Activated naive CD8-positive, alpha-beta T cell treated with anti-CD3 and anti-CD28 coated beads, Interleukin-2, amount 50 U/mL, for 24 hours (primary cell): ENCODE results near the gene GNB1.
"Not testable (repeated sequence)": the region's sequence is repeated elsewhere in the genome, so short reads cannot be mapped to it uniquely, and the experiment has no call there.

Experiments used
- ATAC-seq: fragments of 150-1000 bp; cut with Tn5 transposase; one replicate; pipeline ENCODE4 v1.10.0; 2021
- DNase-seq: peaks from one replicate; pipeline ENCODE4 v3.0.0; 2021
- H3K27ac Mint-ChIP-seq: one replicate; pipeline ENCODE4 v1.8.0; 2021; ENCODE audit warnings: mild to moderate bottlenecking, mixed read lengths
- H3K27me3 Mint-ChIP-seq: one replicate; pipeline ENCODE4 v1.8.0; 2021; ENCODE audit warnings: mixed read lengths
- H3K36me3 Mint-ChIP-seq: one replicate; pipeline ENCODE4 v1.8.0; 2021; ENCODE audit warnings: low read depth, mixed read lengths
- H3K4me1 Mint-ChIP-seq: one replicate; pipeline ENCODE4 v1.8.0; 2021; ENCODE audit warnings: mixed read lengths
- H3K4me3 Mint-ChIP-seq: one replicate; pipeline ENCODE4 v1.8.0; 2021; ENCODE audit warnings: mild to moderate bottlenecking, moderate library complexity, mixed read lengths
- H3K9me3 Mint-ChIP-seq: one replicate; pipeline ENCODE4 v1.8.0; 2021; ENCODE audit warnings: mixed read lengths

The GNB1 gene

GRCh38 chr1:1892763-1893120, 1.9 kb upstream of the GNB1 start:
- no peak for ATAC-seq
- H3K9me3 Mint-ChIP-seq = no peaks in the 10 kb centered on the region
- H3K27me3 Mint-ChIP-seq = peaks cover 3% of the 10 kb centered on the region
- H3K4me1 Mint-ChIP-seq = peaks cover 41% of the 10 kb centered on the region
- H3K27ac Mint-ChIP-seq = peak overlapping the region; percentile 87
- DNase-seq = no peak
- peak overlapping the region; percentile 86 for H3K4me3 Mint-ChIP-seq
- H3K36me3 Mint-ChIP-seq = peaks cover 10% of the 10 kb centered on the region

DNA sequence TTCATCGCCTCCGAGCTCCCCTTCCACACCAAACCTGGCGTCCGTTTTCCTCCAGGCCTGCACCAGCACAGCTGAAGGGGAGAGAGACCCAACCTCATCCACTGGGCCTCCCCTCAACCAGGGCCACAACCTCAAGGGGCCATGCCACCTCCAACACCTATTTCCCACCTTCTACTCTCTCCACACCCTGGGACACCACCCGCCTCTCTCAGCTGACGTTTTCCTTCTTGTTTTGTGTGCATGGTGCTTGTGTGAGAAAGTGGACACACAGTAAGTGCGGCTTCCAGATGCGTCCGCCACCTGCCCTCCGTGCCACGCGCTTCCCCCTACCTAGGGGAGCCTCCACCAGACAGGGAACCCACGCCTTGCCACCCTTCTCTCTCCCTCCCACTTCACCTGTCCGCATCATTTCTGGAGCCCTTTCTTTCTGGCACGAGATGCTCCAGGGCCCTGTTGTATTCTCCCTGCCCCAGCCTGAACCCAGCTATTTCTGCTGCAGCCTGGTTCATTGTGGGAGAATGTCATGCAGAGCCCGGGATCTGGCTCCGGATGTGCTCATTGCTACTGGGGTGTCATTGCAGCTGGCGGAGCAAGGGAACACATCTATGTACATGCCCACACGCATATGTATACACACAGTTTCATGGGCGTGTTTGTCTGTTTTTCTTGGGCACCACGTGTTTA, 1.3 kb upstream of the GNB1 start:
- peaks cover 46% of the 10 kb centered on the region for H3K4me1 Mint-ChIP-seq
- ATAC-seq (no peak), DNase-seq (no peak)
- H3K9me3 Mint-ChIP-seq = no peaks in the 10 kb centered on the region
- peak overlapping the region; percentile 86 for H3K4me3 Mint-ChIP-seq
- peak overlapping the region; percentile 87 for H3K27ac Mint-ChIP-seq
- H3K27me3 Mint-ChIP-seq = peaks cover 3% of the 10 kb centered on the region
- H3K36me3 Mint-ChIP-seq = peaks cover 11% of the 10 kb centered on the region

- DNase-seq (peak; percentile 70), ATAC-seq (peak; percentile 40)
- Mint-ChIP-seq H3K4me3 (peak overlapping the region; percentile 86), H3K27me3 (peaks cover 3% of the 10 kb centered on the region), H3K36me3 (peaks cover 15% of the 10 kb centered on the region), H3K27ac (peak overlapping the region; percentile 87), H3K4me1 (peaks cover 52% of the 10 kb centered on the region), H3K9me3 (no peaks in the 10 kb centered on the region)
These were observed 627 bp upstream of the GNB1 start for GRCh38 chr1:1891349-1892078.

GRCh38 chr1:1889847-1890505, 911 bp downstream of the GNB1 start:
- DNase-seq (peak; percentile 55), ATAC-seq (peak; percentile 12)
- Mint-ChIP-seq H3K4me1 (peaks cover 54% of the 10 kb centered on the region), H3K27ac (peak overlapping the region; percentile 85), H3K4me3 (peak overlapping the region; percentile 85), H3K27me3 (no peaks in the 10 kb centered on the region), H3K36me3 (peaks cover 19% of the 10 kb centered on the region), H3K9me3 (no peaks in the 10 kb centered on the region)

GRCh38 chr1:1889090-1889750, 1.7 kb downstream of the GNB1 start:
- H3K36me3 Mint-ChIP-seq = peaks cover 19% of the 10 kb centered on the region
- no peaks in the 10 kb centered on the region for H3K9me3 Mint-ChIP-seq
- DNase-seq (no peak), ATAC-seq (no peak)
- no peaks in the 10 kb centered on the region for H3K27me3 Mint-ChIP-seq
- H3K27ac Mint-ChIP-seq = peak overlapping the region; percentile 85
- peak overlapping the region; percentile 85 for H3K4me3 Mint-ChIP-seq
- H3K4me1 Mint-ChIP-seq = peaks cover 54% of the 10 kb centered on the region

- Mint-ChIP-seq H3K36me3 (peaks cover 24% of the 10 kb centered on the region), H3K4me1 (peaks cover 71% of the 10 kb centered on the region)
- H3K27ac Mint-ChIP-seq, H3K27me3 Mint-ChIP-seq, ATAC-seq, H3K9me3 Mint-ChIP-seq, DNase-seq, H3K4me3 Mint-ChIP-seq: not testable (repeated sequence)
These were observed 7.0 kb downstream of the GNB1 start for GRCh38 chr1:1883890-1884289.

DNA sequence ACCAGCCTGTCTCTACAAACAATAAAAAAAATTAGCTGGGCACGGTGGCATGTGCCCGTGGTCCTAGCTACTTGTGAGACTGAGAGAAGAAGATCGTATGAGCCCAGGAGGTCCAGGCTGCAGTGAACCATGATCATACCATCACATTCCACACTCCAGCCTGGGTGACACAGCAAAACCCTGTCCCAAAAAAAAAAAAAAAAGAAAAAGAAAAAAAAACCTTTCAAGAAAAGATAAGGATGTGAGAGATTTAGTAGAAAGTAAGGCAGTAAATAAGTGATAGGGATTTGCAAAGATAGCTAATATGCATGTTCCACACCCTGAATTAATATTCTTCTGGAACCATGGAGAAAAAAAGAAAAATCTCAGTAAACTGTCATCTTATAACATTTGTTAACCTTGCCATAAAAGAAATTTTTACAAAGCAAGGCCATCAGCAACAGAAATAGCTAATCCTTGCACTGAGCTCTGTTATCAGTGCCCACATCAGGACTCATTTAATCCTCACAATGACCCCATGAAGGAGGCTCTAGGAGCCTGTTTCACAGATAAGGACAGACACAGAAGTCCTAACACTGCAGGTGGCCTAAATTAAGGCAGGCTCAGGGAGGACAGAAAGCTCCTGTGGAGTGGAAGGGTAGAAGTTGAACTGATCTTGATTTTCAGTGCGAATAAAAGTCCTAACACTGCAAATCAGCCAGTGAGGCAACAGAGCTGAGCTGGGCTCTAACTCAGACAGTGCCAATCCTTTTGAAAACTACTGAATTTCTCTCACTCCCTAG, 7.6 kb downstream of the GNB1 start:
- peaks cover 30% of the 10 kb centered on the region for H3K36me3 Mint-ChIP-seq
- no peak for DNase-seq
- no peaks in the 10 kb centered on the region for H3K9me3 Mint-ChIP-seq
- H3K27ac Mint-ChIP-seq = peak overlapping the region; percentile 22
- no peak overlapping the region for H3K4me3 Mint-ChIP-seq
- no peaks in the 10 kb centered on the region for H3K27me3 Mint-ChIP-seq
- no peak for ATAC-seq
- peaks cover 71% of the 10 kb centered on the region for H3K4me1 Mint-ChIP-seq

DNA sequence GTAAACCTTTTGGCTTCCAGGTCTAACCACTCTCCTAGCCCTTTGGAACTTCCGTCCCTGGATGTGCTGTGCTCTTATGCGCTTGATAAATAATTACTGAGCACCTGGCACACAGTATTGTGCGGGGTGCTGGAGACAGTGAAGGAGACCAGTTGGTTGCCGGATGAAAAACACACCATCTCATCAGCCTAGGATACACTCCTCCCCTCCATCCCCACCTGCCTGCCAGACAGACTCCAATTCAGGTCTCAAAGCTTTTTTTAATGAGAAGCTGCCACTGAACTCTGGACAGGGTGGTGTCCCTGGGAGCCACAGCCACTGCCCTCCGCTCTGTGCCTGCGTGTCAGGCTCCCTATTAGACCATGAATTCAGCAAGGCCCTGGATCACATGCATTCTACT, 9.2 kb downstream of the GNB1 start:
- H3K36me3 Mint-ChIP-seq = peaks cover 29% of the 10 kb centered on the region
- no peak for DNase-seq
- H3K27ac Mint-ChIP-seq = no peak overlapping the region
- ATAC-seq = no peak
- no peaks in the 10 kb centered on the region for H3K27me3 Mint-ChIP-seq
- H3K4me3 Mint-ChIP-seq = no peak overlapping the region
- H3K9me3 Mint-ChIP-seq = no peaks in the 10 kb centered on the region
- peaks cover 68% of the 10 kb centered on the region for H3K4me1 Mint-ChIP-seq

- ATAC-seq = no peak
- DNase-seq = no peak
- Mint-ChIP-seq H3K9me3 (no peaks in the 10 kb centered on the region), H3K4me3 (no peak overlapping the region), H3K27me3 (no peaks in the 10 kb centered on the region), H3K27ac (peak overlapping the region; percentile 16), H3K36me3 (peaks cover 34% of the 10 kb centered on the region), H3K4me1 (peaks cover 71% of the 10 kb centered on the region)
These were observed 10.1 kb downstream of the GNB1 start for GRCh38 chr1:1880617-1881312.

DNA sequence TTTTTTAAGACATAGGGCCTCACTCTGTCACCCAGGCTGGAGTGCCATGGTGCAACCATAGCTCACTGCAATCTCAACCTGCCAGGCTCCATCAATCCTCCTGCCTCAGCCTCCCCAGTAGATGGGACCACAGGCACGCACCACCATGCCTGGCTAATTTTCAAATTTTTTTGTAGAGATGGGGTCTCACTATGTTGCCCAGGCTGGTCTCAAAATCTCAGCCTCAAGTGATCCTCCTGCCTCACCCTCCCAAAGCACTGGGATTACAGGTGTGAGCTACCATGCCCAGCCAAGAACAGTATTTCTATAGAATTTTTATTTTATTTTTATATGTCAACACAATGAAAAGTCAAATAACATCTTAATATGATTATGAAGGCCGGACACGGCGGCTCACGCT, 10.9 kb downstream of the GNB1 start:
- no peaks in the 10 kb centered on the region for H3K9me3 Mint-ChIP-seq
- no peaks in the 10 kb centered on the region for H3K27me3 Mint-ChIP-seq
- H3K4me1 Mint-ChIP-seq = peaks cover 79% of the 10 kb centered on the region
- peaks cover 41% of the 10 kb centered on the region for H3K36me3 Mint-ChIP-seq
- H3K27ac Mint-ChIP-seq = no peak overlapping the region
- no peak for ATAC-seq
- no peak overlapping the region for H3K4me3 Mint-ChIP-seq
- no peak for DNase-seq

DNA sequence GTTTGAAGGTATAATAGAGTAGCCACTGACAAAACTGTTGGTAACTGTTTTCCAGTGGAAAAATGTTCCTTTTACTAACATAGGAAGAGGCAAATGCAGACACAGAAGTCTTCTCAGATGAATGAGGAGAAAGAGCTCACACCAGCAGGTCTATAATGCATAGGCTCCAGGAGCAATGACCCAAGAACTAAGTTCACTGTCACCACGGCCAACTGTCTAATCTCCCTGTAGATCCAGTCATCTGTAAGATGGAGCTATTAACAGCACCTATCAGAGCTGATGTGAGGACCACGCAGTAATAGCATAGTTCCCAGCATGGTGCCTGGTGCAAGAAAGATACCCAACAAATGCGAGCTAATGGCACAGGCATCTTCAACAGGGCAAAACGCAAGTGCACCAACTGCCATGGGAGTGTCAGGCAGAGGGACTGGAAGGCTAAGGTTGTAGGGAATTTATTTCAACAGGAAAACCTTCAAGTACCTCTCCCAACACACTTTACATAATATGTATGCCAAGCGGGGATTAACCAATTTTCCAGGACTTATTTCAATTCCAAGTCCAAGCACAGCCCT, 12.9 kb downstream of the GNB1 start:
- ATAC-seq (no peak), DNase-seq (no peak)
- Mint-ChIP-seq H3K4me1 (peaks cover 76% of the 10 kb centered on the region), H3K36me3 (peaks cover 47% of the 10 kb centered on the region), H3K27me3 (no peaks in the 10 kb centered on the region), H3K27ac (peak overlapping the region; percentile 67), H3K4me3 (no peak overlapping the region), H3K9me3 (no peaks in the 10 kb centered on the region)

GRCh38 chr1:1876335-1876930, 14.5 kb downstream of the GNB1 start:
- ATAC-seq (peak; percentile 22), DNase-seq (no peak)
- Mint-ChIP-seq H3K4me1 (peaks cover 79% of the 10 kb centered on the region), H3K9me3 (no peaks in the 10 kb centered on the region), H3K4me3 (peak overlapping the region; percentile 41), H3K27me3 (no peaks in the 10 kb centered on the region), H3K27ac (peak overlapping the region; percentile 83), H3K36me3 (peaks cover 57% of the 10 kb centered on the region)

- peak; percentile 80 for ATAC-seq
- Mint-ChIP-seq H3K4me1 (peaks cover 77% of the 10 kb centered on the region), H3K36me3 (peaks cover 61% of the 10 kb centered on the region)
These were observed 15.0 kb downstream of the GNB1 start for GRCh38 chr1:1875932-1876331.

More at GRCh38 chr1:1875932-1876331, 15.0 kb downstream of the GNB1 start:
- Mint-ChIP-seq H3K27me3 (no peaks in the 10 kb centered on the region), H3K27ac (peak overlapping the region; percentile 83), H3K4me3 (peak overlapping the region; percentile 41), H3K9me3 (no peaks in the 10 kb centered on the region)
- peak; percentile 28 for DNase-seq
